ENCODE measurements around the gene LYPD3.

Gene LYPD3

DNA sequence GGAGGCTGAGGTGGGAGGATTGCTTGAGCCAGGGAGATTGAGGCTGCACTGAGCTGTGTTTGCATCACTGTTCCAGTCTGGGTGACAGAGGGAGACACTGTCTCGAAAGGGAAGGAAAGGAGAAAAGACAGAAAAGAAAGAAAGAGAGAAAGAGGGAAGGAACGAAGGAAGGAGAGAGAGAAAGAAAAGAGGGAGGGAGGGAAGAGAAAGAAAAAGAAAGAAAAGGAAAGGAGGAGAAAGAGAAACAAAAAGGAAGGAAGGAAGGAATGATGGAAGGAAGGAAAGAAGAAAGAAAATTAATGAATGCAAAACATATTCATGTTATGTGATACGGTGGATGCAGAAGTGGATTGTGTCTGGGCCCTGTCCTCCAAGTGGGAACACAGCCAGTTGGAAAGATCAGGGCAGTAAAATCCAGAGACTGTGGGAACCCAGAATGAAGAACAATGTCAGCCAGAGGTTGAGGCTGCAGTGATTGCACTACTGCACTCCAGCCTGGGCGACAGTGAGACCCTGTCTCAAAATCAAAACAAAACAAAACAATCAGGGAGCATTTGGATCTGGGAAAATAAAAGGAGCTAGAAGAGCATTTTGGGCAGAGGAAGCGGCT is 32.9 kb upstream of the LYPD3 start:
- no peaks in the 10 kb centered on the region for H3K9me3 ChIP-seq (ENCODE audit: control insufficient read depth, insufficient read depth, low read length)
- H3K9ac ChIP-seq (ENCODE audit: low read depth, low read length), result no peak overlapping the region
- H3K4me1 ChIP-seq (ENCODE audit: insufficient read depth, low read length), result peaks cover 3% of the 10 kb centered on the region; the same call in 1 of the 2 replicates
- H3K36me3 ChIP-seq (ENCODE audit: insufficient read depth, low read length), result no peaks in the 10 kb centered on the region

GRCh38 chr19:43496960-43497359 is 31.6 kb upstream of the LYPD3 start:
- Histone ChIP-seq H3K36me3 (ENCODE audit: insufficient read depth, low read length) (no peaks in the 10 kb centered on the region), H3K9me3 (ENCODE audit: control insufficient read depth, insufficient read depth, low read length) (no peaks in the 10 kb centered on the region), H3K4me1 (ENCODE audit: insufficient read depth, low read length) (no peaks in the 10 kb centered on the region), H3K9ac (ENCODE audit: low read depth, low read length) (no peak overlapping the region)

DNA sequence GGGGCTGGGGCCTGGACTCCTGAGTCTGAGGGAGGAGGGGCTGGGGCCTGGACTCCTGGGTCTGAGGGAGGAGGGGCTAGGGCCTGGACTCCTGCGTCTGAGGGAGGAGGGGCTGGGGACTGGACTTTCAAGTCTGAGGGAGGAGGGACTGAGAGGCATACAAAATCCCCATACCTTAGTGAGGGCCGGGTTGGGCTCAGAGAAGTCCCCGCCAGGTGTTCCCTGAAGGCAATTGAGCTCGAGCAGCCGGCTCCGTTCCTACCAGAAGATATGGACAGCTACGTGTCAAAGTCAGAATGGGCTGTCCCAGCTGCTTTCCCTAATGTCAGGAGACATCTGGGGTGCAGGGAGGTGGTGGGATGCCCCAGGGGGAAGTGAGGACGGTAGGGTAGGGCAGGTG is 29.7 kb upstream of the LYPD3 start:
- Histone ChIP-seq H3K36me3 (ENCODE audit: insufficient read depth, low read length) (no peaks in the 10 kb centered on the region), H3K9me3 (ENCODE audit: control insufficient read depth, insufficient read depth, low read length) (no peaks in the 10 kb centered on the region), H3K9ac (ENCODE audit: low read depth, low read length) (no peak overlapping the region), H3K4me1 (ENCODE audit: insufficient read depth, low read length) (no peaks in the 10 kb centered on the region)

- Histone ChIP-seq H3K9ac (ENCODE audit: low read depth, low read length) (no peak overlapping the region), H3K36me3 (ENCODE audit: insufficient read depth, low read length) (no peaks in the 10 kb centered on the region), H3K4me1 (ENCODE audit: insufficient read depth, low read length) (no peaks in the 10 kb centered on the region), H3K9me3 (ENCODE audit: control insufficient read depth, insufficient read depth, low read length) (no peaks in the 10 kb centered on the region)
Observed at GRCh38 chr19:43490759-43491158, 25.4 kb upstream of the LYPD3 start.

DNA sequence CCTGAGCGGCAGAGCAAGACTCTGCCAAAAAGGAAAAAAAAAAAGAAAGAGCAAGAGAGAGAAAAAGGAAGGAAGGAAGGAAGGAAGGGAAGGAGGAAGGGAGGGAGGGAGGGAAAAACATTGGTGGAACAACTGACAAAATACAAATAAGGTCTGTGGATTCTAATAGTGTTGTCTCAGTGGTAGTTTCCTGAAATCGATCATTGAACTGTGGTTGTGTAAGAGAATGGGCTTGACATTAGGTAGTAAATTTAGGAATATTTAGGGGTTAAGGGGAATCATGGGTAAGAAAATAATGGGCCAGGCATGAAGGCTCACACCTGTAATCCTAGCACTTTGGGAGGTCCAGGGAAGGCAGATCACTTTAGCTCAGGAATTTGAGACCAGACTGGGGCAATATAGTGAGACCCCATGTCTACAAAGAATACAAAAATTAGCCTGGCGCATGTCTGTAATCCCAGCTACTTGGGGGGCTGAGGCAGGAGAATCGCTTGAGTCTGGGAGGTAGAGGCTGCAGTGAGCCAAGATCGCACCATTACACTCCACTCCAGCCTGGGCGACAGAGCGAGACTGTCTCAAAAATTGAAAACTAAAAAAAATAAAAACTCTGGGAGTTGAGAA is 24.7 kb upstream of the LYPD3 start:
- no peaks in the 10 kb centered on the region for H3K9me3 ChIP-seq (ENCODE audit: control insufficient read depth, insufficient read depth, low read length)
- no peak overlapping the region for H3K9ac ChIP-seq (ENCODE audit: low read depth, low read length)
- no peaks in the 10 kb centered on the region for H3K36me3 ChIP-seq (ENCODE audit: insufficient read depth, low read length)
- H3K4me1 ChIP-seq (ENCODE audit: insufficient read depth, low read length), result no peaks in the 10 kb centered on the region

- Histone ChIP-seq H3K36me3 (ENCODE audit: insufficient read depth, low read length) (no peaks in the 10 kb centered on the region), H3K9me3 (ENCODE audit: control insufficient read depth, insufficient read depth, low read length) (no peaks in the 10 kb centered on the region), H3K9ac (ENCODE audit: low read depth, low read length) (no peak overlapping the region), H3K4me1 (ENCODE audit: insufficient read depth, low read length) (no peaks in the 10 kb centered on the region)
Observed at GRCh38 chr19:43489310-43489709, 23.9 kb upstream of the LYPD3 start.

DNA sequence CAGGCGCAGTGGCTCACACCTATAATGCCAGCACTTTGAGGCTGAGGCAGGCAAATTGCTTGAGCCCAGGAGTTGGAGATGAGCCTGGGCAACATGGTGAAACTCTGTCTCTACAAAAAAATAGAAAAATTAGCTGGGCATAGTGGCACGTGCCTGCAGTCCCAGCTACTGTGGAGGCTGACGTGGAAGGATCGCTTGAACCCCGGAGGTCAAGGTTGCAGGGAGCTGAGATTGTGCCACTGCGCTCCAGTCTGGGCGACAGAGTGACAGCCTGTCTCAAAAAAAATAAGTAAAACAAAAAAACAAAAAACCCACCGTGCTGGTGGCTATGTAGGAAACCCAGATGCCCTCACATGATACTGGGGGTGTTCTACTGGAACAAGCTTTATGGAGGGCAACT is 22.8 kb upstream of the LYPD3 start:
- Histone ChIP-seq H3K9ac (ENCODE audit: low read depth, low read length) (no peak overlapping the region), H3K4me1 (ENCODE audit: insufficient read depth, low read length) (no peaks in the 10 kb centered on the region), H3K36me3 (ENCODE audit: insufficient read depth, low read length) (no peaks in the 10 kb centered on the region), H3K9me3 (ENCODE audit: control insufficient read depth, insufficient read depth, low read length) (no peaks in the 10 kb centered on the region)

GRCh38 chr19:43486412-43486811 is 21.0 kb upstream of the LYPD3 start:
- Histone ChIP-seq H3K36me3 (ENCODE audit: insufficient read depth, low read length) (no peaks in the 10 kb centered on the region), H3K4me1 (ENCODE audit: insufficient read depth, low read length) (no peaks in the 10 kb centered on the region), H3K9ac (ENCODE audit: low read depth, low read length) (no peak overlapping the region), H3K9me3 (ENCODE audit: control insufficient read depth, insufficient read depth, low read length) (no peaks in the 10 kb centered on the region)

- no peaks in the 10 kb centered on the region for H3K4me1 ChIP-seq (ENCODE audit: insufficient read depth, low read length)
- H3K9ac ChIP-seq (ENCODE audit: low read depth, low read length), result no peak overlapping the region
- H3K9me3 ChIP-seq (ENCODE audit: control insufficient read depth, insufficient read depth, low read length), result no peaks in the 10 kb centered on the region
- H3K36me3 ChIP-seq (ENCODE audit: insufficient read depth, low read length), result no peaks in the 10 kb centered on the region
Observed at GRCh38 chr19:43485951-43486350, 20.5 kb upstream of the LYPD3 start.

GRCh38 chr19:43483281-43483680 is 17.9 kb upstream of the LYPD3 start:
- Histone ChIP-seq H3K9ac (ENCODE audit: low read depth, low read length) (no peak overlapping the region), H3K4me1 (ENCODE audit: insufficient read depth, low read length) (no peaks in the 10 kb centered on the region), H3K9me3 (ENCODE audit: control insufficient read depth, insufficient read depth, low read length) (no peaks in the 10 kb centered on the region), H3K36me3 (ENCODE audit: insufficient read depth, low read length) (no peaks in the 10 kb centered on the region)

DNA sequence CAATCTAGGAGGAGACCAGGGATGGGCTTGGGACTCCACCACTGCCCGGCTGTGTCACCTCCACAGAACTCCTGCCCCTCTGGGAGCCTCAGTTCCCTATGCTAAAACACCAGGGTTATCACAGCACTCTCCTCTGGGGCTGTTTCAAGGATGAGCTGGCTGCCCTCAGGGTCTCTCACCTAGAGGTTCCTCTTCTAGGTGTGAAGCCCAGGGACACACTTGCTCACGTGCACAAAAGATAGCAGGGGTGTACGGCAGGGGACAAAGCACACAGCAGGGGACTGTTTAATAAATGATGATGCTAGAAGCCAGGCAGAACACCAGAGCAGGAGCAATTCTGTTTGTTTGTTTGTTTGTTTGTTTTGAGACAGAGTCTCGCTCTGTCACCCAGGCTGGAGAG is 16.8 kb upstream of the LYPD3 start:
- H3K36me3 ChIP-seq (ENCODE audit: insufficient read depth, low read length), result peaks cover 3% of the 10 kb centered on the region; the same call in 1 of the 2 replicates
- no peak overlapping the region for H3K9ac ChIP-seq (ENCODE audit: low read depth, low read length)
- no peaks in the 10 kb centered on the region for H3K4me1 ChIP-seq (ENCODE audit: insufficient read depth, low read length)
- H3K9me3 ChIP-seq (ENCODE audit: control insufficient read depth, insufficient read depth, low read length), result no peaks in the 10 kb centered on the region

DNA sequence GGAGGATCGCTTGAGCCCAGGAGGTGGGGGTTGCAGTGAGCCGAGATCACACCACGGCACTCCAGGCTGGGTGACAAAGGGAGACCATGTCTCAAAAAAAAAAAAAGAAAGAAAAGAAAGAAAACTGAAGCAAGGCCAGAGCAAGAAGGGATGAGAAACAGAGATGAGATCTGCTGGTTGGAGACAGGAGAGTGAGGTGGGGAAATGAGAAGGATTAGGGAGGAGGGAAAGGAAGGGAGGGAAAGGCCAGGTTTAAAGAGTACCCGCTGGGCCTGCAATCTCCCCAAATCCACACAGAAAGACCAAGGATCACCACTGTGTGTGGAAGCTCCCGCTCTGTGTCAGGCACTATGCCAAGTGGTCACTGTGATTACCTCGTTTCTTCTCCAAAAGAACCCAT is 16.3 kb upstream of the LYPD3 start:
- H3K36me3 ChIP-seq (ENCODE audit: insufficient read depth, low read length), result peaks cover 3% of the 10 kb centered on the region; the same call in 1 of the 2 replicates
- H3K4me1 ChIP-seq (ENCODE audit: insufficient read depth, low read length), result no peaks in the 10 kb centered on the region
- H3K9me3 ChIP-seq (ENCODE audit: control insufficient read depth, insufficient read depth, low read length), result no peaks in the 10 kb centered on the region
- no peak overlapping the region for H3K9ac ChIP-seq (ENCODE audit: low read depth, low read length)

- Histone ChIP-seq H3K36me3 (ENCODE audit: insufficient read depth, low read length) (peaks cover 3% of the 10 kb centered on the region; the same call in 1 of the 2 replicates), H3K4me1 (ENCODE audit: insufficient read depth, low read length) (no peaks in the 10 kb centered on the region), H3K9ac (ENCODE audit: low read depth, low read length) (no peak overlapping the region), H3K9me3 (ENCODE audit: control insufficient read depth, insufficient read depth, low read length) (no peaks in the 10 kb centered on the region)
Observed at GRCh38 chr19:43480574-43480973, 15.2 kb upstream of the LYPD3 start.

DNA sequence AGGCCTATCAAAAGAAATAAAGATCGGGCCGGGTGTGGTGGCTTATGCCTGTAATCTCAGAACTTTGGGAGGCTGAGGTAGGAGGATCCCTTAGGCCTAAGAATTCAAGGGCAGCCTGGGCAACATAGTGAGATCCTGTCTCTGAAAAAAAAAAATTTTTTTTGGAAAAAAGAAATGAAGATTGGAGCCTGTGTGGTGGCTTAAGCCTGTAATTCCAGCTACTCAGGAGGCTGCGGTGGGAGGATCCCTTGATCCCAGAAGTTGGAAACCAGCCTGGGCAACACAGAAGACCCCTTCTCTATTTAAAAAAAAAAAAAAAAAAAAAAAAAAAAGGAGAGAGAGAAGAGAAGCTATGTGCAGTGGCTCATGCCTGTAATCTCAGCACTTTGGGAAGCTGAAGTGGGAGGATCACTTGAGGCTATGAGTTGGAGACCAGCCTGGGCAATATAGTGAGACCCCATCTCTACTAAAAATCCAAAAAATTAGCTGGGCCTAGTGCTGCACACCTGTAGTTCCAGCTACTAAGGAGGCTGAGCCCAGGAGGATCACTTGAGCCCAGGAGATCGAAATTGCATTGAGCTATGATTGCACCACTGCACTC is 14.7 kb upstream of the LYPD3 start:
- Histone ChIP-seq H3K36me3 (ENCODE audit: insufficient read depth, low read length) (peaks cover 3% of the 10 kb centered on the region; the same call in 1 of the 2 replicates), H3K9me3 (ENCODE audit: control insufficient read depth, insufficient read depth, low read length) (no peaks in the 10 kb centered on the region), H3K4me1 (ENCODE audit: insufficient read depth, low read length) (no peaks in the 10 kb centered on the region), H3K9ac (ENCODE audit: low read depth, low read length) (no peak overlapping the region)

GRCh38 chr19:43479226-43479625 is 13.8 kb upstream of the LYPD3 start:
- H3K9ac ChIP-seq (ENCODE audit: low read depth, low read length), result no peak overlapping the region
- H3K36me3 ChIP-seq (ENCODE audit: insufficient read depth, low read length), result peaks cover 3% of the 10 kb centered on the region; the same call in 1 of the 2 replicates
- no peaks in the 10 kb centered on the region; the same call in 1 of the 2 replicates for H3K4me1 ChIP-seq (ENCODE audit: insufficient read depth, low read length)
- no peaks in the 10 kb centered on the region for H3K9me3 ChIP-seq (ENCODE audit: control insufficient read depth, insufficient read depth, low read length)

Measured in ES-I3 (cell line).